Adipocyte (in vitro differentiated cells): Measurements from ENCODE around the gene TLK2.
A peak's percentile ranks its signal among the peaks of the same experiment; 100 is the strongest.
"Not testable (repeated sequence)": the region's sequence is repeated elsewhere in the genome, so short reads cannot be mapped to it uniquely, and the experiment has no call there.

ENCODE experiments used
- DNase-seq: peaks from one replicate; pipeline ENCODE4 v3.0.0-alpha.2; 2015; ENCODE audit warnings: low read depth
- H3K27me3 ChIP-seq: replicated peaks from 2 replicates; pipeline ENCODE4 v1.7.0; 2013; ENCODE audit warnings: mild to moderate bottlenecking, low read length, moderate library complexity; ENCODE audit not compliant: control insufficient read depth, insufficient read depth
- H3K36me3 ChIP-seq: 2 replicates; pipeline ENCODE4 v1.7.0; 2013; ENCODE audit warnings: low read length, mild to moderate bottlenecking, moderate library complexity; ENCODE audit not compliant: control insufficient read depth, insufficient read depth, severe bottlenecking
- H3K4me1 ChIP-seq: 2 replicates; pipeline ENCODE4 v1.7.0; 2013; ENCODE audit warnings: mild to moderate bottlenecking, low read length, moderate library complexity; ENCODE audit not compliant: control insufficient read depth, insufficient read depth
- H3K4me3 ChIP-seq: 2 replicates; pipeline ENCODE4 v1.7.0; 2013; ENCODE audit warnings: mild to moderate bottlenecking, low read length, moderate library complexity
- H3K9ac ChIP-seq: 2 replicates; pipeline ENCODE4 v1.7.0; 2013; ENCODE audit warnings: mild to moderate bottlenecking, low read length, moderate library complexity
- H3K9me3 ChIP-seq: 2 replicates; pipeline ENCODE4 v1.7.0; 2013; ENCODE audit warnings: mild to moderate bottlenecking, low read length, moderate library complexity; ENCODE audit not compliant: control insufficient read depth

Gene TLK2

DNA sequence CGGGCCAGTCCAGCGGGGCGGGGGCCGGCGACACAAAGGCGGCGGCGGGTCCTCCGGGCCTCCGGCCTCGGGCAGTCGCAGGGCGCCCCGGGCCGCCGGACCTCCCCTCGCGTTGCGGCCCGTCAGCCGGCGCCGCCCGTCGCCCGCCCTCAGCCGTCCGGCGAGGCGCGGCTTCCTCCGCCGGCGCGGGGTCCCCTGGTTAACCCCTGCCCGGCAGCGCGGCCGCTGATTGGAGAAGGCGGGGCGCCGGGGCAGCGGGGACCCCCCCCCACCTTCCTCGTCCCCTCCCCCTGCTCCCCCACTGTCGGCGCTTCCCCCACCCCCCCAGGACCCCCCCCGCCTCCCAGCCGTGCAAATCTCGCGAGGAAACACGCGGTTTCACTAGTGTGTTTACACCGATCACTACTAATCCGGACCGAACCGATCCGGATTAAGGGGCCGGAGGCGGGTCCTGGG is at the start of gene TLK2:
Gene TLK2 (plus strand): TSS at position 402 of the 456 bp plus-strand sequence. CDS start 2,301 bp downstream, outside the sequence.
- H3K4me1 ChIP-seq: peaks cover 11% of the 10 kb centered on the region
- H3K36me3 ChIP-seq: no peaks in the 10 kb centered on the region
- H3K9ac ChIP-seq: peak within 1 kb of the TSS; percentile 94
- no peaks in the 10 kb centered on the region for H3K9me3 ChIP-seq
- peak; percentile 88 for DNase-seq
- peak within 1 kb of the TSS; percentile 87 for H3K4me3 ChIP-seq
- no peaks in the 10 kb centered on the region for H3K27me3 ChIP-seq

DNA sequence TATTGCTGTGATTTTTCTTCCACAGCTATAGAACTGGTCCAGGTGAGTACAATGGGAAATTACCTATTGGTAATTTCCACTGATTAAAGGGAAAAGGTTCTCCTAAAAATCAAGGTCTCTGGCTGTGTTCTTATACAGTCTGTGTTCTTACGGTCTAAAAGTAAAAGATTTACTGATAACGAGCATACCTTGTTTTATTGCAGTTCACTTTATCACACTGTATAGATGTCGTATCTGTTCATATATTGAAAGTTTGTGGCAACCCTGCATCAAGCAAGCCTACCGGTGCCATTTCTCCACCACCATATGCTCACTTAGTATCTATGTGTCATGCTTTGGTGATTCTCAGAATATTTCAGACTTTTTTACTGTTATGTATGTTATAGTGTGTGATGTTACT is 43.4 kb upstream of the TLK2 start:
- H3K27me3 ChIP-seq, DNase-seq, H3K4me3 ChIP-seq, H3K36me3 ChIP-seq, H3K9me3 ChIP-seq, H3K9ac ChIP-seq, H3K4me1 ChIP-seq: not testable (repeated sequence)

DNA sequence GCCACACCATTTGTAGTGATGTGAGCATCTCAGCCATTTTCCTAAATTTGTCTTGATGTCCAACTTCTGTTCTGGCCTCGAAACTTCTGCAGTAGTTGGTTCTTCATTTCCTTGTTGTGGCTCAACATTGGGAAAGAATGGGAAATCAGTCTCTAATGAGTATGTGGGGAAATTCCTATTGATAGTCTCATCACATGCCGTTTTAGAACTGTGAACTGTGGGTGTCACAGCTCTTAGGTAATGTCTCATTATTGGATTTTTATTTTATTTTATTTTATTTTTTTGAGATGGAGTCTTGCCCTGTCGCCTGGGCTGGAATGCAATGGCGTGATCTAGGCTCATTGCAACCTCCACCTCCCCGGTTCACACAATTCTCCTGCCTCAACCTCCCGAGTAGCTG is 37.4 kb upstream of the TLK2 start:
- peaks cover 31% of the 10 kb centered on the region for H3K36me3 ChIP-seq
- not testable (repeated sequence) for H3K9ac ChIP-seq, H3K27me3 ChIP-seq, H3K4me1 ChIP-seq, H3K9me3 ChIP-seq, DNase-seq, H3K4me3 ChIP-seq

DNA sequence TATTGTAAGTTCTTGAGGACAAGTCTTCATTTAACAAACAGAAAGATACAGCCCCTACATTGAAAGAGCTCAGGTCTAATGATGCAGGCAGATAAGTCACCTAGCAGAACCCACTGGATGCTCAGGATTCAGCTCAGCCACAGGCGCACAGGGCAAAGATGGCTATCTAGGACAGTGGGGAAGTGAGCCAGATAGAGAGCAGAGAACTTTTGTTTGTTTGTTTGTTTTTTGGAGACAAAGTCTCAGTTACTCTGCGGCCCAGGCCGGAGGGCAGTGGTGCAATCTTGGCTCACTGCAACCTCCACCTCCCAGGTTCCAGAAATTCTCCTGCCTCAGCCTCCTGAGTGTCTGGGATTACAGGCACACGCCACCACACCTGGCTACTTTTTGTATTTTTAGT is 34.6 kb upstream of the TLK2 start:
- Histone ChIP-seq H3K9ac (no peak overlapping the region), H3K9me3 (no peaks in the 10 kb centered on the region), H3K4me3 (no peak overlapping the region), H3K4me1 (no peaks in the 10 kb centered on the region), H3K27me3 (no peaks in the 10 kb centered on the region), H3K36me3 (peaks cover 54% of the 10 kb centered on the region)
- DNase-seq: no peak

DNA sequence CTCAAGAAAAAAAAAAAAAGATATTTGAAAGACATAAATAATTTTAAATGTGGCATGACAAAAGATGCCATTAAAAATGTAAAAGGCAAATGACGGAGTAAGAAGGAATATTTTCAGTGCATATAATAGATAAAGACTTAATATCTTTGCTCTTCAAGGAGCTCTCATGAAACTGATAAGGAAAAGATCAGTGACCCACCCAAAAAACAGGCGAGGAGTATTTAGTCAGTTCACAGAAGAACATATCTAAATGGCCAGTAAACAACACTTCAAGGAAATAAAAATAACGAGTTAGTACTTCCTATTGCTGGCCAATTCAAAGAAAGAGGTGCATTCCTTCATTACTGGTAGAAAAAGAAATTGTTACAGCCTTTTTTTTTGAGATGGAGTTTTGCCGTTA is 32.8 kb upstream of the TLK2 start:
- not testable (repeated sequence) for H3K9me3 ChIP-seq, H3K27me3 ChIP-seq, H3K4me1 ChIP-seq, DNase-seq, H3K4me3 ChIP-seq, H3K9ac ChIP-seq
- peaks cover 49% of the 10 kb centered on the region for H3K36me3 ChIP-seq

DNA sequence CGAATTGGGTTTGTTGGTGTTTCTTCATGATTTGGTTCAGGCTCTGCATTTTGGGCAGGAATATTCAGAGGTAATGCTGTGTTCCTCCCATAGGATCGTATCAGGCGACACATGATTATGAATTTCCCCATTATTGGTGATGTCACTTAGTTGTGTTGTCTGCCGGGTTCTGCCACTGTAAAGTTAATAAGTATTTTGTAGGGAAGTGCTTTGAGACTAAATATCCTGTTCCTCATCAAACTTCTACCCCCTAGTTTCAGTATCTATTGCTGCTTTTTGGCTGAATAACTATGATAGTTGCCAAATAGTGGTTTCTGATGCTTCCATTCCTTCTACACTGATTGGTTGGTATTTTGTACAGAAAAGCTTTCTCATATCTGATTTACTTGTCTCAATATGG is 26.4 kb upstream of the TLK2 start:
- not testable (repeated sequence) for H3K4me3 ChIP-seq, H3K4me1 ChIP-seq, H3K27me3 ChIP-seq, H3K9ac ChIP-seq, H3K9me3 ChIP-seq, DNase-seq
- H3K36me3 ChIP-seq: peaks cover 19% of the 10 kb centered on the region

DNA sequence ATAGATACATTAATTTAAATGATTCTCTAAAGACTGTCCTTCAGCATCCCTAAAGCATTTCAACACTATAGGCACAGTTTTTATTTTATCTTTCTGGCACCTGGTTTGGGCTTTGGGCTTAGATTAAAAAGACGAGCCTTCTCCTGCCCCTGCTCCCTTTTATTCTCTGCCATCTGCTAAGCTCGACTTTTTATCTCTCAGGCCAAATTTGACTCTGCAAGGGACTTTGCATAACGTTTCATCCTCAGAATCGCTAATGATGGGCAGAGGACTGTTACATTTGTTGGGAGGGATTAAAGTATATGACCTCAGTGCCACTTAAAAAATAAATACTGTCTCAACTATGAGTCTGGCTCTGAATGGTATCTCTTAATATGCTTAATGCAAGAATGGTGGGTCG is 25.6 kb upstream of the TLK2 start:
- DNase-seq, H3K9ac ChIP-seq, H3K27me3 ChIP-seq, H3K4me1 ChIP-seq, H3K4me3 ChIP-seq, H3K9me3 ChIP-seq: not testable (repeated sequence)
- H3K36me3 ChIP-seq: peaks cover 10% of the 10 kb centered on the region

DNA sequence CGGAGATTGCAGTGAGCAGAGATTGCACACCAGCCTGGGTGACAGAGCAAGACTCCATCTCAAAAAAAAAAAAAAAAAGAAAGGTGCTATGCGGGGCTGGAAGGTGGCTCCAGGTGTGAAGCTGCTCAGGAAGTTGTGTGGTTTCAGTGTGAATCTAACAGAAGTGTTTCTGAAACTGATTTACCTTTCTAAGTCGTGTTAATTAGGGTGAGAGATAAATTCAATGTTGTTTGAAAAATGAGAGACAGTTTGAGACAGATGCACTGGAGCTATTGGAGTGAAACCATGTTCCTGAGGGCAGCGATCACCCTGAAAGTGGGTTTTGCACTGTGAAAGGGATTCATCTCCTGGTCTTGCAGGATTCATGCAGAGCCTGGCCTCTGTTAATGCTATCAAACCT is 25.0 kb upstream of the TLK2 start:
- not testable (repeated sequence) for H3K4me3 ChIP-seq, H3K9me3 ChIP-seq, H3K27me3 ChIP-seq, H3K36me3 ChIP-seq, DNase-seq, H3K9ac ChIP-seq, H3K4me1 ChIP-seq

DNA sequence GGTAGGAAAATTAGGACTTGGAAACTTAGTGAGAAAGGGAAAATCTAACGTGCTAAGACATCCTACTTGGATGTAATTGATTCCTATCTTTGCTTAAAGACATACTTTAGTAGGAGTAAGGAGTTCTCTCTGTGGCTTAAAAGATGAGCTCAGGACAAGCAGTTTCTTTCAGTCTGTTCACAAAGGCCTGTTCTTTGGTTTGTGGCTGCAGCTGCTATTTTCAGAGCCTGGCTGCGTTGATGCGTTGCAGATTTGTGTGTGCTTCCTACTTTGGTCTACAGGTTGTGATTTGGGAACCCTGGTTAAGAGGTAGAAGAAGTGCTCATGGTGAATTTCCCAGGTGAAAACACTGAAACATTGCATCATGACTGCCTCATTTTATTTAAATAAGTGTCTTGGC is 24.5 kb upstream of the TLK2 start:
- DNase-seq, H3K27me3 ChIP-seq, H3K4me3 ChIP-seq, H3K4me1 ChIP-seq, H3K9ac ChIP-seq, H3K36me3 ChIP-seq, H3K9me3 ChIP-seq: not testable (repeated sequence)

DNA sequence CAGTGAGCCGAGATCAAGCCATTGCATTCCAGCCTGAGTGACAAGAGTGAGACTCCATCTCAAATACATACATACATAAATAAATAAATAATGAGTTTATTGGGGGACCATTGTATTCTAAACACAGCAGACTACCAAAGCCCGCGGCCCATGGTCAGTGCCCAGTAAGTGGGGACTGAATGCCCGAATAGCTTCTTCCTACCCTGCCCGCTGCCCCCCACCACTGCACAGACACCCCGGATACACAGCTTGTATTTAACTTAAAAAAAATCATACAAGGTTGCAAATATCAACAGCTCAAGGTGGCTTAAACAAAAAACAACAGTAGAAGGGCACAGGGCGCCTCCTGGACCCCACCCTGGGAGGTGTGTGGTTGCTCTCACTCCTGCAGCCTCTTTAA is 22.6 kb upstream of the TLK2 start:
- H3K36me3 ChIP-seq: no peaks in the 10 kb centered on the region
- H3K4me3 ChIP-seq: no peak overlapping the region
- no peak overlapping the region for H3K9ac ChIP-seq
- DNase-seq: no peak
- H3K9me3 ChIP-seq: no peaks in the 10 kb centered on the region
- H3K4me1 ChIP-seq: peaks cover 3% of the 10 kb centered on the region
- no peaks in the 10 kb centered on the region for H3K27me3 ChIP-seq

DNA sequence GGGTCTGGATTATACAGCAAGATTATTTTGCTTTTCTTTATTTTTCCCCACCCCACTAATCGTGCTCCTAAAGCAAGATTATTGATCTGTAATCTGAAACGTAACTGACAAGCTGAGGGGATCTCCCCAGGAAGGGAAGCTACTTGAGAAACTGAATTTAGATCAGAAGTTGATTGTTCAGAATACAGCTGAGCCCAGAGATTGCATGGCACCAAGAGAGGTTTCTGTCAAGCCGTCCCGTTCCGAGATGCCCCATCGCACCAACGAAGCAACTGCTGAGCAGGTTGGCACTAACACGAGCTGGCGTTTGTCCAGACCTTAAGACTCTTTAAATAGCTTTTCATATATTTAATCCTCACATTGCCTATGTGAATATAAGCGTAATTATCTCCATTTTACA is 20.1 kb upstream of the TLK2 start:
- not testable (repeated sequence) for DNase-seq, H3K36me3 ChIP-seq, H3K9ac ChIP-seq, H3K27me3 ChIP-seq, H3K4me3 ChIP-seq, H3K4me1 ChIP-seq, H3K9me3 ChIP-seq

DNA sequence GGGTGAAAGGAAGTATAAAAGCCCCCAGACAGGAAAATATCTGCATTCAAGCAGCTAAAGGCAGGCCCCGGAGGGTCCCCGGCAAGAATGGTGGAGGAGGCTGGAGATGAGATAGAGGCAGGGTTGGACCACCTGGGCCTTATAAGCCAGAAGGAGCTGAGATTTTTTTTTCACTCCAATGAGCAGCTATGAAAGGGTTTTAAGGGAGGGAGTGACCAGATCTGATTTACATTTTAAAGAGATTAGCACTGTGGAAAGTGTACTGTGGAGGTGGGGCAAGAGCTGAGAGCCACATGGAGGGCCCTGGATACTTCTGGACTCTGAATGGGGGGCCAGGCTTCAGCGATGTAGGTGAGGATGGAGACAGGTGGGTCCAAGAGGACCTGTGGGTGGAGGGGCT is 14.2 kb upstream of the TLK2 start:
- not testable (repeated sequence) for H3K4me3 ChIP-seq, DNase-seq

More for the DNA sequence above, 14.2 kb upstream of the TLK2 start:
- not testable (repeated sequence) for H3K36me3 ChIP-seq, H3K9ac ChIP-seq, H3K9me3 ChIP-seq, H3K27me3 ChIP-seq, H3K4me1 ChIP-seq
